Posterior vena cava (tissue), 2 donors: ENCODE results near the gene ITGB3BP. TPM values are rescaled to one million over a fixed set of nuclear protein-coding genes. Genes with fewer than 3 reads are reported as not detected.
"Not testable (repeated sequence)": the region's sequence is repeated elsewhere in the genome, so short reads cannot be mapped to it uniquely, and the experiment has no call there.

Experiments
- DNase-seq: peaks from one replicate; pipeline ENCODE4 v3.0.0-alpha.2; 2020; ENCODE audit warnings: low spot score
- intact Hi-C, 2 donors: fragments of 100-400 bp; cut with DNase I; formaldehyde crosslinking; loops; one replicate each; pipeline versions ENCODE4 v1.14.1 to v1.14.2; 2022 to 2023
- total RNA-seq, 2 donors: library from RNA; stranded (reverse); fragmentation: NEBNext Ultra II Directional; extraction: Animal tissue kit (Norgen Biotek cat#: 25700); gene quantifications; one replicate each; pipeline ENCODE4 v1.2.1, GENCODE V29; 2021
- donor health status: DM: yes; HTN: yes; CAD: no.
- donor health status: DM: yes; HTN: yes; CAD: no.

The ITGB3BP gene
- total RNA-seq, 2 donors from 2014 or later: 13.5 to 19.5 TPM

- DNase-seq: no peak
- intact Hi-C loops: no loop called here
Measured at GRCh38 chr1:63435161-63435560, 87.9 kb downstream of the ITGB3BP start.

- no peak for DNase-seq
- intact Hi-C loops: no loop called here
Measured at GRCh38 chr1:63429281-63429680, 93.7 kb downstream of the ITGB3BP start.

GRCh38 chr1:63428815-63429214, 94.2 kb downstream of the ITGB3BP start:
- intact Hi-C loops: no loop called here

GRCh38 chr1:63423649-63424048, 99.4 kb downstream of the ITGB3BP start:
- intact Hi-C loops: no loop called here
- DNase-seq: no peak

More at GRCh38 chr1:63428815-63429214, 94.2 kb downstream of the ITGB3BP start:
- no peak for DNase-seq

GRCh38 chr1:63420746-63421145, 102.3 kb downstream of the ITGB3BP start:
- intact Hi-C loops, DNase-seq: not testable (repeated sequence)

- intact Hi-C loops: no loop called here
- DNase-seq: no peak
Measured at GRCh38 chr1:63418101-63418500, 104.9 kb downstream of the ITGB3BP start.

- DNase-seq: no peak
- intact Hi-C loops: no loop called here
Measured at GRCh38 chr1:63414691-63415365, 108.2 kb downstream of the ITGB3BP start.

GRCh38 chr1:63413394-63413793, 109.6 kb downstream of the ITGB3BP start:
- intact Hi-C loops: no loop called here
- DNase-seq: no peak

GRCh38 chr1:63411066-63411465, 112.0 kb downstream of the ITGB3BP start:
- DNase-seq: no peak
- intact Hi-C loops: no loop called here

- intact Hi-C loops: no loop called here
- no peak for DNase-seq
Measured at GRCh38 chr1:63408331-63408730, 114.7 kb downstream of the ITGB3BP start.

GRCh38 chr1:63407002-63407401, 116.0 kb downstream of the ITGB3BP start:
- intact Hi-C loops: no loop called here
- DNase-seq: no peak

GRCh38 chr1:63405987-63406386, 117.0 kb downstream of the ITGB3BP start:
- DNase-seq: no peak
- intact Hi-C loops: no loop called here

- intact Hi-C loops: no loop called here
- no peak for DNase-seq
Measured at GRCh38 chr1:63405021-63405420, 118.0 kb downstream of the ITGB3BP start.

GRCh38 chr1:63403386-63403785, 119.6 kb downstream of the ITGB3BP start:
- intact Hi-C loops: no loop called here
- DNase-seq: no peak

- intact Hi-C loops: no loop called here
- DNase-seq: no peak
Measured at GRCh38 chr1:63401945-63402344, 121.1 kb downstream of the ITGB3BP start.

Other genes with a start within 250 kb of the ITGB3BP start
- gene FOXD3, start 200.7 kb downstream of the ITGB3BP start, total RNA-seq: under 1 TPM; 0.14 to 0.19 TPM
- 1 to 10 TPM; 7.3 to 8.6 TPM for gene ALG6, start 155.6 kb downstream of the ITGB3BP start, total RNA-seq
- 1 to 10 TPM; 5.0 to 7.3 TPM for gene EFCAB7, start 300 bp upstream of the ITGB3BP start, total RNA-seq
- 10 to 100 TPM; 36.0 to 48.5 TPM for gene PGM1, start 70.2 kb upstream of the ITGB3BP start, total RNA-seq